Immature natural killer cell (primary cell): Measurements from ENCODE around the gene GPATCH8. TPM values are rescaled to one million over a fixed set of nuclear protein-coding genes. Genes with fewer than 3 reads are reported as not detected.

ENCODE experiments used
- DNase-seq, 3 donors: peaks; one replicate each; pipeline ENCODE4 v3.0.0; 2022; ENCODE audit warnings: mixed read lengths in 1 of 3
- H3K27ac Mint-ChIP-seq, 6 donors: one replicate each; pipeline ENCODE4 v1.8.0; 2020; ENCODE audit warnings: mixed read lengths in 6 of 6, mild to moderate bottlenecking in 5 of 6, inconsistent platforms in 4 of 6, moderate library complexity in 3 of 6
- H3K27me3 Mint-ChIP-seq, 3 donors: one replicate each; pipeline ENCODE4 v1.8.0; 2020 to 2021; ENCODE audit warnings: low read depth in 3 of 3, mild to moderate bottlenecking in 3 of 3, mixed read lengths in 3 of 3, moderate library complexity in 3 of 3, inconsistent platforms in 1 of 3
- H3K36me3 Mint-ChIP-seq, 3 donors: one replicate each; pipeline ENCODE4 v1.8.0; 2020; ENCODE audit warnings: mixed read lengths in 3 of 3, inconsistent platforms in 2 of 3, mild to moderate bottlenecking in 2 of 3
- H3K4me1 Mint-ChIP-seq, 2 donors: one replicate each; pipeline ENCODE4 v1.8.0; 2020; ENCODE audit warnings: inconsistent platforms in 2 of 2, mild to moderate bottlenecking in 2 of 2, mixed read lengths in 2 of 2, moderate library complexity in 1 of 2
- H3K4me3 Mint-ChIP-seq, 5 donors: one replicate each; pipeline ENCODE4 v1.8.0; 2020; ENCODE audit warnings: mild to moderate bottlenecking in 5 of 5, mixed read lengths in 5 of 5, inconsistent platforms in 3 of 5, moderate library complexity in 3 of 5
- H3K9me3 Mint-ChIP-seq, 6 donors: one replicate each; pipeline ENCODE4 v1.8.0; 2020; ENCODE audit warnings: mild to moderate bottlenecking in 6 of 6, mixed read lengths in 6 of 6, inconsistent platforms in 4 of 6, moderate library complexity in 3 of 6
- polyA plus RNA-seq, 3 donors: library from polyadenylated mRNA; unstranded; fragments of 300-500 nt; fragmentation: Illumina TruSeq; gene quantifications; one replicate each; pipeline ENCODE4 v1.2.3, GENCODE V29; 2021

GPATCH8 gene
- polyA plus RNA-seq, 3 donors from 2014 or later = 15.5 to 101 (median 22.1) TPM

GRCh38 chr17:44352828-44353671, 150.2 kb downstream of the GPATCH8 start:
- no peak overlapping the region for H3K27ac Mint-ChIP-seq
- peaks cover 0 to 4% (median 1%) of the 10 kb centered on the region in 3 donors for H3K27me3 Mint-ChIP-seq
- DNase-seq = no peak
- H3K4me1 Mint-ChIP-seq = peaks cover 9 to 12% of the 10 kb centered on the region in 2 donors
- H3K9me3 Mint-ChIP-seq = no peaks in the 10 kb centered on the region
- H3K36me3 Mint-ChIP-seq = no peaks in the 10 kb centered on the region
- H3K4me3 Mint-ChIP-seq = peak overlapping the region; percentile 35 to 73 (median 69)

- Mint-ChIP-seq H3K4me1 (peaks cover 11 to 16% of the 10 kb centered on the region in 2 donors), H3K4me3 (peak overlapping the region in 2 of 5 donors; percentile 69 to 72), H3K27ac (no peak overlapping the region), H3K9me3 (no peaks in the 10 kb centered on the region), H3K36me3 (no peaks in the 10 kb centered on the region), H3K27me3 (peaks cover 0 to 5% (median 1%) of the 10 kb centered on the region in 3 donors)
- no peak for DNase-seq
Measured at GRCh38 chr17:44351961-44352827, 151.0 kb downstream of the GPATCH8 start.

GRCh38 chr17:44351464-44351863, 151.7 kb downstream of the GPATCH8 start:
- Mint-ChIP-seq H3K9me3 (no peaks in the 10 kb centered on the region), H3K27me3 (peaks cover 0 to 5% (median 1%) of the 10 kb centered on the region in 3 donors), H3K27ac (no peak overlapping the region), H3K4me3 (no peak overlapping the region), H3K36me3 (no peaks in the 10 kb centered on the region), H3K4me1 (peaks cover 11 to 17% of the 10 kb centered on the region in 2 donors)
- no peak for DNase-seq

GRCh38 chr17:44350733-44351226, 152.4 kb downstream of the GPATCH8 start:
- no peak overlapping the region for H3K4me3 Mint-ChIP-seq
- no peak overlapping the region for H3K27ac Mint-ChIP-seq
- H3K4me1 Mint-ChIP-seq = peaks cover 16 to 24% of the 10 kb centered on the region in 2 donors
- no peaks in the 10 kb centered on the region for H3K9me3 Mint-ChIP-seq
- no peaks in the 10 kb centered on the region for H3K36me3 Mint-ChIP-seq
- peaks cover 0 to 5% (median 1%) of the 10 kb centered on the region in 3 donors for H3K27me3 Mint-ChIP-seq
- DNase-seq = peak; percentile 56 to 62 (median 62)

- Mint-ChIP-seq H3K4me1 (peaks cover 28 to 34% of the 10 kb centered on the region in 2 donors), H3K27ac (no peak overlapping the region), H3K4me3 (no peak overlapping the region), H3K36me3 (no peaks in the 10 kb centered on the region), H3K27me3 (peaks cover 0 to 4% (median 4%) of the 10 kb centered on the region in 3 donors), H3K9me3 (no peaks in the 10 kb centered on the region)
- no peak for DNase-seq
Measured at GRCh38 chr17:44349553-44350070, 153.6 kb downstream of the GPATCH8 start.

- Mint-ChIP-seq H3K4me1 (peaks cover 29 to 37% of the 10 kb centered on the region in 2 donors), H3K4me3 (peak overlapping the region in 1 of 5 donors; percentile 41), H3K27me3 (peaks cover 0 to 4% (median 4%) of the 10 kb centered on the region in 3 donors), H3K9me3 (no peaks in the 10 kb centered on the region), H3K27ac (peak overlapping the region in 1 of 6 donors; percentile 18), H3K36me3 (no peaks in the 10 kb centered on the region)
- DNase-seq = no peak
Measured at GRCh38 chr17:44348988-44349364, 154.2 kb downstream of the GPATCH8 start.

GRCh38 chr17:44348234-44348987, 154.8 kb downstream of the GPATCH8 start:
- peaks cover 0 to 6% (median 5%) of the 10 kb centered on the region in 3 donors for H3K27me3 Mint-ChIP-seq
- no peaks in the 10 kb centered on the region for H3K9me3 Mint-ChIP-seq
- H3K4me3 Mint-ChIP-seq = peak overlapping the region in 2 of 5 donors; percentile 27 to 41
- H3K4me1 Mint-ChIP-seq = peaks cover 29 to 37% of the 10 kb centered on the region in 2 donors
- H3K27ac Mint-ChIP-seq = peak overlapping the region in 2 of 6 donors; percentile 18 to 66
- DNase-seq = peak in 2 of 3 donors; percentile 32 to 41
- H3K36me3 Mint-ChIP-seq = no peaks in the 10 kb centered on the region

Other genes starting within 250 kb of the GPATCH8 start
- gene SLC4A1, start 235.3 kb downstream of the GPATCH8 start, polyA plus RNA-seq = under 1 TPM in 1 of 3 donors, not detected in 2; 0.23 TPM
- gene RUNDC3A, start 194.8 kb downstream of the GPATCH8 start, polyA plus RNA-seq = not detected
- 100 to 1,000 TPM; 125 to 158 (median 127) TPM for gene SLC25A39, start 178.6 kb downstream of the GPATCH8 start, polyA plus RNA-seq
- 100 to 1,000 TPM in 1 of 3 donors, 10 to 100 TPM in 2; 50.9 to 103 (median 73.3) TPM for gene GRN, start 158.1 kb downstream of the GPATCH8 start, polyA plus RNA-seq
- under 1 TPM in 1 of 3 donors, not detected in 2; 0.07 TPM for gene FAM171A2, start 139.6 kb downstream of the GPATCH8 start, polyA plus RNA-seq
- gene ITGA2B, start 113.8 kb downstream of the GPATCH8 start, polyA plus RNA-seq = 1 to 10 TPM; 1.9 to 9.3 (median 2.8) TPM
- gene FZD2, start 54.1 kb upstream of the GPATCH8 start, polyA plus RNA-seq = 1 to 10 TPM in 1 of 3 donors, under 1 TPM in 2; 0.56 to 3.3 (median 0.97) TPM
- under 1 TPM; 0.08 to 0.57 (median 0.14) TPM for gene MEIOC, start 153.1 kb upstream of the GPATCH8 start, polyA plus RNA-seq
- gene CCDC43, start 186.4 kb upstream of the GPATCH8 start, polyA plus RNA-seq = 10 to 100 TPM in 2 of 3 donors, 1 to 10 TPM in 1; 9.7 to 19.6 (median 11.4) TPM
- 1 to 10 TPM in 1 of 3 donors, under 1 TPM in 1, not detected in 1; 0.52 to 1.1 TPM for gene DBF4B, start 205.3 kb upstream of the GPATCH8 start, polyA plus RNA-seq